ENCODE measurements around the gene CD40. TPM values are rescaled to one million over a fixed set of nuclear protein-coding genes. Genes with fewer than 3 reads are reported as not detected.

Gene CD40
- total RNA-seq, 3 donors from 2014 or later = 11.7 to 21.6 (median 17.0) TPM

DNA sequence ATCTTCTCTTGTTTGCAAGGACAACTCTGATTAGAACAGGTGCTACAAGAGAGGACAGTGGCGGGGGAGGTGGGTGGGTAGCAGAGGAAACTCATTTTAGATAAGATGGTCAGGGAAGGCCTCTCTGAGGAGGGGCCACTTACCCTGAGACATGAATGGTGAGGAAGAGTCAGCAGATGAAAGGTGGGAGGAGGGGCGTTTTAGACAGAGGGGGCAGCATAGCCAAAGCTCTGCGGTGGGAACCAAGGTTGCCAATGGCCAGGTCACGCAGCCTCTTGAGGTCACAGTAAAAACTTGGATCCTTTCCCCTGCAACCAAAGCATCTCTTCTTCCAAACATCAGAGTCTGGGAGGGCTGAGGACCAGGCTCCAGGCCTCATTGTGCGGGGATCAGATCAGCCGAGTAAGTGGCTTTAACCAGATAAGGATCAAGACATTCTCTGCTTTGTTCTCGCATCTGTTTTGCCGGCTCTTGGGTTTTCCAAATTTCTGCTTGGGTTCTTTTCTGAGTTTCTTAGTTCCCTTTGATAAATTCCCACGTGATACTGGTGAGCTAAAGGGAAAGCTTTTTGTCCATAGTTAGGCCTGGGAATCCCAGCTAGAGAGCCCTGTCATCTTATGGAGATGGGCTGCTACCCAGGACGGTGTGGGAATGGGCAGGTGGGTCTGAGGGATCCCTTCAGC lies 5.5 kb upstream of the CD40 start:
- no peaks in the 10 kb centered on the region for H3K4me1 ChIP-seq
- TF ChIP-seq POLR2A (IDR thresholded peaks at IDR 0.05) (no peak), POLR2AphosphoS5 (IDR thresholded peaks at IDR 0.05) (no peak)
- TF ChIP-seq, protein P1, sequence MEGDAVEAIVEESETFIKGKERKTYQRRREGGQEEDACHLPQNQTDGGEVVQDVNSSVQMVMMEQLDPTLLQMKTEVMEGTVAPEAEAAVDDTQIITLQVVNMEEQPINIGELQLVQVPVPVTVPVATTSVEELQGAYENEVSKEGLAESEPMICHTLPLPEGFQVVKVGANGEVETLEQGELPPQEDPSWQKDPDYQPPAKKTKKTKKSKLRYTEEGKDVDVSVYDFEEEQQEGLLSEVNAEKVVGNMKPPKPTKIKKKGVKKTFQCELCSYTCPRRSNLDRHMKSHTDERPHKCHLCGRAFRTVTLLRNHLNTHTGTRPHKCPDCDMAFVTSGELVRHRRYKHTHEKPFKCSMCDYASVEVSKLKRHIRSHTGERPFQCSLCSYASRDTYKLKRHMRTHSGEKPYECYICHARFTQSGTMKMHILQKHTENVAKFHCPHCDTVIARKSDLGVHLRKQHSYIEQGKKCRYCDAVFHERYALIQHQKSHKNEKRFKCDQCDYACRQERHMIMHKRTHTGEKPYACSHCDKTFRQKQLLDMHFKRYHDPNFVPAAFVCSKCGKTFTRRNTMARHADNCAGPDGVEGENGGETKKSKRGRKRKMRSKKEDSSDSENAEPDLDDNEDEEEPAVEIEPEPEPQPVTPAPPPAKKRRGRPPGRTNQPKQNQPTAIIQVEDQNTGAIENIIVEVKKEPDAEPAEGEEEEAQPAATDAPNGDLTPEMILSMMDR (IDR thresholded peaks at IDR 0.05) = no peak
- no peaks in the 10 kb centered on the region for H3K36me3 ChIP-seq
- no peak overlapping the region for H3K4me3 ChIP-seq
- intact Hi-C loops (cut with DNase I; ENCODE audit: low total_unique reads) = no loop called here
- no peaks in the 10 kb centered on the region for H3K27me3 ChIP-seq
- no peaks in the 10 kb centered on the region for H3K9me3 ChIP-seq
- no peak for DNase-seq (ENCODE audit: low spot score in 2 of 2)
- H3K27ac ChIP-seq = no peak overlapping the region

DNA sequence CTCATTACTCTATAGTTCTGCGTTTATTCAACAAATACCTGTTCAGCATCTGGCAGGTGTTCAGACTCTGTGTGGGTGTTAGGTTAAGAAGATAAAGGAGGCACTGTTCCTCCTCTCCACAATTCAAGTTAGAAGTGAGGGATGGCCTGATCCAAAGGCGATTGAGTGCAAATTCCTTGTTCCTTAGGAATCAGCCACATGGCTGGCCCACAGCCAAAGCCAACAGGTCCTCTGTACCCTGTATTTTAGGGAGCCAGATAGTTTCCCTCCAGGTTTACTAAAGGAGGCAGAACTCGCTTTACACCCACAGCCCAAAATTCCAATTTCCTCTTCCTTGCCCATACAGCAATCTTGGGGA lies 5.0 kb upstream of the CD40 start:
- TF ChIP-seq, protein P1 (IDR thresholded peaks at IDR 0.05) = no peak
- TF ChIP-seq POLR2A (IDR thresholded peaks at IDR 0.05) (no peak), POLR2AphosphoS5 (IDR thresholded peaks at IDR 0.05) (no peak)
- H3K27ac ChIP-seq = no peak overlapping the region
- H3K27me3 ChIP-seq = no peaks in the 10 kb centered on the region
- H3K4me1 ChIP-seq = no peaks in the 10 kb centered on the region
- H3K36me3 ChIP-seq = no peaks in the 10 kb centered on the region
- intact Hi-C loops (cut with DNase I; ENCODE audit: low total_unique reads) = no loop called here
- no peaks in the 10 kb centered on the region for H3K9me3 ChIP-seq
- no peak overlapping the region for H3K4me3 ChIP-seq
- DNase-seq (ENCODE audit: low spot score in 2 of 2) = peak in 1 of 2 donors; percentile 41

DNA sequence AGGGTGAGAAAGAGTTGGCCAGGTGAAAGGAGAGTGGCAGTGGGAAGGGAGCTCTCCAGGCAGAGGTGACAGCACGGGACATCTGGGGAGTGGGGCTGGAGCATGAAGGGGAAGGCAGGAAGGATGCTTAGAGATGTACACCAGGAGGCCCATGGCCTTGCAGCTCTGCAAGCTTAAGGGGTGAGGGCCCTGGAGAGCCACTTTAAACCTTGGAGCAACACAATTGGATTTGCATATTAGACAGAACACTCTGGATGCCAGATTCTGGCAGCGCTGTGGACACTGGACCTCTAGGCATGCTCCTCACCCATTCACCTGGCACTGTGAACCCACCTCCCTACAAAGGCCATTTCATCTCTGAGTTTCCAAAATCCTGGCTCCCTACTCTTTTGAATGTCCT lies 3.7 kb upstream of the CD40 start:
- Histone ChIP-seq H3K27ac (no peak overlapping the region), H3K4me1 (no peaks in the 10 kb centered on the region)

DNA sequence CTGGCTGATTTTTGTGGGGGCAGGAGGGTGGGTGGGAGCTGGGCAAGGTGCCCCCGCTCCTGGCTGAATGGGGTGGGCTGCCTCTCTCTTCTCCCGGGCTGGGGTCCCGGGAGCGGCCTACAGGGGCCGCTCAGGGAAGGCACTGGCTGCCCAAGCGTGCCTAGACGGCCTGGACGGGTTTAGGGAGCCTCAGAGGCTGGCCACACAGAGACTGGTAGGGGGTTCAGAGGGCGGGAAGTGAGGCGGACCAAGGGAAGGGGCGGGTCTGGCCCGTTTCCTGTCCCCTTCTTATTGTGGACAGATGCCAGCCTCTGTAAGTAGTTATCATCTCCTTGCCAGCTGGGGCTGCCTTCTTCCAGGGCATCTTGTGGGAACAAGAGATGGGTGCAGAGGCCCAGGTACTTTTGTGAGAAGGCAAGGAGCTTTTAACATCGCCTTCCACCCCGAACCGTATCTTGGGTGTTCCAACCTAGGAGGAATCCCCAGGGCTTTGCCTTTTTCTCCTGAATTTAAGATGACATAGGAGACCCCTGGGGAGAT lies 437 bp downstream of the CD40 start:
- H3K4me1 ChIP-seq = peaks cover 0 to 4% of the 10 kb centered on the region in 2 donors
- TF ChIP-seq POLR2A (IDR thresholded peaks at IDR 0.05) = no peak
- TF ChIP-seq, protein P1 (IDR thresholded peaks at IDR 0.05) = no peak

More for the DNA sequence above, 3.7 kb upstream of the CD40 start:
- no peak overlapping the region for H3K4me3 ChIP-seq
- TF ChIP-seq, protein P1 (IDR thresholded peaks at IDR 0.05) = no peak
- TF ChIP-seq POLR2AphosphoS5 (IDR thresholded peaks at IDR 0.05) (no peak), POLR2A (IDR thresholded peaks at IDR 0.05) (no peak)
- no peaks in the 10 kb centered on the region for H3K36me3 ChIP-seq
- no peaks in the 10 kb centered on the region for H3K9me3 ChIP-seq
- no peaks in the 10 kb centered on the region for H3K27me3 ChIP-seq
- DNase-seq (ENCODE audit: low spot score in 2 of 2) = no peak
- intact Hi-C loops (cut with DNase I; ENCODE audit: low total_unique reads) = no loop called here

DNA sequence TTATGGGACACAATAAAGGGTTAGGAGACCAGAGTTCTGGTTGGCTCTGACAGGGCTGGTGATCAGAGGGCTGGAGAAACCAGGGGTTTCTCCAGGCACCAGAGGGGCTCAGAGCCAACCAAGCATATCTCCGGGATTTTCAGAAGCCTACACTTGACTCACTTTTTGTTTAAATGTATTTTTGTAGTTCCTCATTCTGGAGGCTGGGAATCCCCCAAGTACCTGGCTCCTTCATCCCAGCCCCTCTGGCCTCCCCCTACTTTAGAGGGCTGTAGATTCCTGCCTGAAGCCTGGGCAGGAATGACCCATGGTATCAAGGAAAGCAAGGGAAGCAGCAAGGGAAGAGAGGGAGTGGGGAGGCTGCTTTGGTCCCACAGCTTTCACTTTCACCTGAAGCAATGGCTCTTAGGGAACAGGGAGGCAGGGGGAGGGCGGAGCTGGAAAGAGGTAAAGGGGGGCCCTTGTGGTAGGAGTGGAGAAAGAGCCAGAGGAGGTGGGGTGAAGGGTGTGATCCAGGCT lies 973 bp downstream of the CD40 start:
- Histone ChIP-seq H3K27ac (peak overlapping the region; percentile 79 to 94), H3K27me3 (no peaks in the 10 kb centered on the region), H3K36me3 (no peaks in the 10 kb centered on the region), H3K9me3 (no peaks in the 10 kb centered on the region), H3K4me3 (peak overlapping the region; percentile 53 to 78 (median 59)), H3K4me1 (peaks cover 0 to 4% of the 10 kb centered on the region in 2 donors)
- intact Hi-C loops (cut with DNase I; ENCODE audit: low total_unique reads) = no loop called here
- TF ChIP-seq POLR2A (IDR thresholded peaks at IDR 0.05) (no peak), POLR2AphosphoS5 (IDR thresholded peaks at IDR 0.05) (no peak)
- TF ChIP-seq, protein P1 (IDR thresholded peaks at IDR 0.05) = no peak
- no peak for DNase-seq (ENCODE audit: low spot score in 2 of 2)

More for the DNA sequence above, 437 bp downstream of the CD40 start:
- Histone ChIP-seq H3K4me3 (peak overlapping the region; percentile 53 to 78 (median 59)), H3K27me3 (no peaks in the 10 kb centered on the region), H3K9me3 (no peaks in the 10 kb centered on the region), H3K36me3 (no peaks in the 10 kb centered on the region), H3K27ac (peak overlapping the region; percentile 79 to 94)
- intact Hi-C loops (cut with DNase I; ENCODE audit: low total_unique reads) = no loop called here
- DNase-seq (ENCODE audit: low spot score in 2 of 2) = no peak

Measured in breast epithelium (tissue), 4 donors.